Measurements from ENCODE around the gene BEAN1. TPM values are rescaled to one million over a fixed set of nuclear protein-coding genes. Genes with fewer than 3 reads are reported as not detected.

BEAN1 gene
- total and polyA plus RNA-seq, 7 donors = 0.35 to 0.41 TPM; not detected in 5

GRCh38 chr16:66522816-66523590, 95.9 kb downstream of the BEAN1 start:
- peaks cover 9 to 46% (median 16%) of the 10 kb centered on the region in 4 donors for H3K36me3 ChIP-seq
- 78 to 91% methylated on average over 11 of the region's 11 CpGs for WGBS, 2 donors
- H3K4me1 ChIP-seq = peaks cover 0 to 28% (median 14%) of the 10 kb centered on the region in 4 donors
- peak overlapping the region; percentile 33 to 54 (median 46) for H3K27ac ChIP-seq
- no peaks in the 10 kb centered on the region for H3K27me3 ChIP-seq
- intact Hi-C loops (cut with DNase I) = no loop called here
- TF ChIP-seq POLR2A (IDR thresholded peaks at IDR 0.05) = no peak
- TF ChIP-seq CTCF (IDR thresholded peaks at IDR 0.05) = no peak
- no peak for TF ChIP-seq EP300 (IDR thresholded peaks at IDR 0.05)
- no peak for TF ChIP-seq POLR2AphosphoS5 (IDR thresholded peaks at IDR 0.05)
- no peaks in the 10 kb centered on the region for H3K9me3 ChIP-seq
- no peak overlapping the region for H3K4me3 ChIP-seq
- DNase-seq = no peak

- Histone ChIP-seq H3K36me3 (peaks cover 15 to 55% (median 22%) of the 10 kb centered on the region in 4 donors), H3K4me1 (peaks cover 0 to 28% (median 10%) of the 10 kb centered on the region in 4 donors), H3K27me3 (no peaks in the 10 kb centered on the region), H3K4me3 (no peak overlapping the region), H3K9me3 (no peaks in the 10 kb centered on the region), H3K27ac (peak overlapping the region; percentile 33 to 54 (median 44))
- TF ChIP-seq EP300 (IDR thresholded peaks at IDR 0.05) = no peak
- no peak for TF ChIP-seq POLR2AphosphoS5 (IDR thresholded peaks at IDR 0.05)
- no peak for TF ChIP-seq CTCF (IDR thresholded peaks at IDR 0.05)
- no peak for TF ChIP-seq POLR2A (IDR thresholded peaks at IDR 0.05)
- 54 to 84% methylated on average over 9 of the region's 9 CpGs for WGBS, 2 donors
- intact Hi-C loops (cut with DNase I) = no loop called here
- no peak for DNase-seq
These were observed 96.8 kb downstream of the BEAN1 start for GRCh38 chr16:66523861-66524354.

- no peak for TF ChIP-seq CTCF (IDR thresholded peaks at IDR 0.05)
- peak in 1 of 4 donors; percentile 18 for TF ChIP-seq POLR2AphosphoS5 (IDR thresholded peaks at IDR 0.05)
These were observed 97.6 kb downstream of the BEAN1 start for GRCh38 chr16:66524601-66525164.

GRCh38 chr16:66525396-66526180, 98.5 kb downstream of the BEAN1 start:
- no peak for DNase-seq
- TF ChIP-seq EP300 (IDR thresholded peaks at IDR 0.05) = no peak
- TF ChIP-seq POLR2A (IDR thresholded peaks at IDR 0.05) = no peak
- no peak for TF ChIP-seq CTCF (IDR thresholded peaks at IDR 0.05)
- no peak for TF ChIP-seq POLR2AphosphoS5 (IDR thresholded peaks at IDR 0.05)
- H3K36me3 ChIP-seq = peaks cover 17 to 66% (median 37%) of the 10 kb centered on the region in 4 donors
- no peaks in the 10 kb centered on the region for H3K9me3 ChIP-seq
- H3K4me3 ChIP-seq = no peak overlapping the region
- H3K27ac ChIP-seq = peak overlapping the region in 3 of 4 donors; percentile 13 to 48 (median 22)
- peaks cover 0 to 21% (median 10%) of the 10 kb centered on the region in 4 donors for H3K4me1 ChIP-seq
- 84 to 92% methylated on average over 9 of the region's 9 CpGs for WGBS, 2 donors
- no peaks in the 10 kb centered on the region for H3K27me3 ChIP-seq
- intact Hi-C loops (cut with DNase I) = no loop called here

More at GRCh38 chr16:66524601-66525164, 97.6 kb downstream of the BEAN1 start:
- no peak for DNase-seq
- Histone ChIP-seq H3K9me3 (no peaks in the 10 kb centered on the region), H3K4me1 (peaks cover 0 to 26% (median 10%) of the 10 kb centered on the region in 4 donors), H3K27ac (peak overlapping the region; percentile 21 to 54 (median 40)), H3K4me3 (no peak overlapping the region), H3K36me3 (peaks cover 17 to 62% (median 30%) of the 10 kb centered on the region in 4 donors), H3K27me3 (no peaks in the 10 kb centered on the region)
- WGBS, 2 donors = 50 to 78% methylated on average over 6 of the region's 6 CpGs
- intact Hi-C loops (cut with DNase I) = no loop called here
